ENCODE measurements around the gene MFN2. TPM values are rescaled to one million over a fixed set of nuclear protein-coding genes. Genes with fewer than 3 reads are reported as not detected.

Gene MFN2
- total RNA-seq, 1 donor from 2014 or later: 29.6 TPM

DNA sequence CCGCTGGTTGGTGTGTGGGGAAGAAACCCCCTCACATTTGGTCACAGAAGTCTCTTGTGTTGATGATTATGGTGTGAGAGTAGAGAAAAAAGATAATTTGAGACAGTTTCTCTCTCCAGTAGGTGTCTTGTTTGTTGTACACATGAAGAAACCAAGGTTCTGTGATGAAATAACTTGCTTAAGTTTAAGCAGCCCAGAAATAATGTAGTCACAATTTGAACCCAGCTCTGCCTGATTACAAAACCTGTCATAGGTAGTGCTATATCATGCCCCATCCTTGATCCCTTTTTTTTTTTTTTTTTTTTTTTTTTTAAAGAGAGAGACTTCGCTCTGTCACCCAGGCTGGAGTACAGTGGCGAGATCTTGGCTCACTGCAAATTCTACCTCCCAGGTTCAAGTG lies 4.9 kb downstream of the MFN2 start:
- Histone ChIP-seq H3F3A (ENCODE audit: low read depth) (no peaks in the 10 kb centered on the region), H3K27me3 (no peaks in the 10 kb centered on the region), H3K9ac (no peak overlapping the region), H2AFZ (replicated peaks) (no peak overlapping the region), H3K4me1 (peaks cover 4% of the 10 kb centered on the region), H3K27ac (no peak overlapping the region), H3K9me3 (ENCODE audit: low read depth) (no peaks in the 10 kb centered on the region), H4K20me1 (ENCODE audit: low read depth) (peaks cover 11% of the 10 kb centered on the region), H3K79me2 (ENCODE audit: low read depth) (peaks cover 69% of the 10 kb centered on the region), H3K4me2 (no peak overlapping the region), H3K36me3 (no peaks in the 10 kb centered on the region), H3K4me3 (no peak overlapping the region)
- no peak overlapping the region for H3K4me3 Mint-ChIP-seq
- no peak overlapping the region for H3K27ac Mint-ChIP-seq
- peaks cover 18% of the 10 kb centered on the region for H3K4me1 Mint-ChIP-seq
- no peak for DNase-seq (ENCODE audit: low spot score)
- TF ChIP-seq, protein P1, sequence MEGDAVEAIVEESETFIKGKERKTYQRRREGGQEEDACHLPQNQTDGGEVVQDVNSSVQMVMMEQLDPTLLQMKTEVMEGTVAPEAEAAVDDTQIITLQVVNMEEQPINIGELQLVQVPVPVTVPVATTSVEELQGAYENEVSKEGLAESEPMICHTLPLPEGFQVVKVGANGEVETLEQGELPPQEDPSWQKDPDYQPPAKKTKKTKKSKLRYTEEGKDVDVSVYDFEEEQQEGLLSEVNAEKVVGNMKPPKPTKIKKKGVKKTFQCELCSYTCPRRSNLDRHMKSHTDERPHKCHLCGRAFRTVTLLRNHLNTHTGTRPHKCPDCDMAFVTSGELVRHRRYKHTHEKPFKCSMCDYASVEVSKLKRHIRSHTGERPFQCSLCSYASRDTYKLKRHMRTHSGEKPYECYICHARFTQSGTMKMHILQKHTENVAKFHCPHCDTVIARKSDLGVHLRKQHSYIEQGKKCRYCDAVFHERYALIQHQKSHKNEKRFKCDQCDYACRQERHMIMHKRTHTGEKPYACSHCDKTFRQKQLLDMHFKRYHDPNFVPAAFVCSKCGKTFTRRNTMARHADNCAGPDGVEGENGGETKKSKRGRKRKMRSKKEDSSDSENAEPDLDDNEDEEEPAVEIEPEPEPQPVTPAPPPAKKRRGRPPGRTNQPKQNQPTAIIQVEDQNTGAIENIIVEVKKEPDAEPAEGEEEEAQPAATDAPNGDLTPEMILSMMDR (IDR thresholded peaks at IDR 0.05): no peak
- TF ChIP-seq EZH2 (IDR thresholded peaks at IDR 0.05) (no peak), EZH2phosphoT487 (IDR thresholded peaks at IDR 0.05) (no peak)
- H3K9me3 Mint-ChIP-seq: no peaks in the 10 kb centered on the region
- peaks cover 6% of the 10 kb centered on the region for H3K27me3 Mint-ChIP-seq (ENCODE audit: insufficient read depth, low read depth)
- H3K36me3 Mint-ChIP-seq: peaks cover 17% of the 10 kb centered on the region

DNA sequence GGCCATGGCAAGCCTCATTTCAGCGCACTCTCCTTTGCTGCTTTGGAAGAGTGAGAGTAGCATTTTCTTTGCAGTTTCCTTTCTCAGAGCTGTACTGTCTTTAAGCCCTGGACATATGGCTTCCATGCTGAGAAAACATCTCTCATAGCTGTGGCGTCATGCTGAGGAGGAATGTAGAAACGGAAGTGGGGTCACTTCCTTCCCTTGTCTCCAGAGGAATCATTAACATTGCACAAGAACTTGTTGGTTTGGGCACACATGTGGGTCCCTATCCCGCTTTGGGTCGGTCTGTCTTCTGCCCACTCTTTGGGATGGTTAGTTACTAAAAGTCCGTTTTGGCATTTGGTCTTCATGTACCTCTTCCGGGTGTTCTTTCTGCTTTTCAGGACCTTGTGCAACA lies 5.6 kb downstream of the MFN2 start:
- Mint-ChIP-seq H3K27ac (no peak overlapping the region), H3K36me3 (peaks cover 22% of the 10 kb centered on the region), H3K4me3 (no peak overlapping the region), H3K27me3 (ENCODE audit: insufficient read depth, low read depth) (peaks cover 6% of the 10 kb centered on the region), H3K4me1 (peaks cover 18% of the 10 kb centered on the region), H3K9me3 (no peaks in the 10 kb centered on the region)
- peaks cover 66% of the 10 kb centered on the region for H3K79me2 ChIP-seq (ENCODE audit: low read depth)
- TF ChIP-seq, protein P1 (IDR thresholded peaks at IDR 0.05): no peak
- no peak for TF ChIP-seq EZH2phosphoT487 (IDR thresholded peaks at IDR 0.05)
- no peak for TF ChIP-seq EZH2 (IDR thresholded peaks at IDR 0.05)
- H3F3A ChIP-seq (ENCODE audit: low read depth): no peaks in the 10 kb centered on the region
- H3K27me3 ChIP-seq: no peaks in the 10 kb centered on the region
- no peak overlapping the region for H3K4me2 ChIP-seq
- no peak overlapping the region for H3K4me3 ChIP-seq
- H3K9me3 ChIP-seq (ENCODE audit: low read depth): no peaks in the 10 kb centered on the region
- no peak overlapping the region for H2AFZ ChIP-seq (replicated peaks)
- H3K27ac ChIP-seq: no peak overlapping the region
- peaks cover 4% of the 10 kb centered on the region for H3K4me1 ChIP-seq
- H3K9ac ChIP-seq: no peak overlapping the region
- peaks cover 11% of the 10 kb centered on the region for H4K20me1 ChIP-seq (ENCODE audit: low read depth)
- DNase-seq (ENCODE audit: low spot score): no peak
- no peaks in the 10 kb centered on the region for H3K36me3 ChIP-seq

DNA sequence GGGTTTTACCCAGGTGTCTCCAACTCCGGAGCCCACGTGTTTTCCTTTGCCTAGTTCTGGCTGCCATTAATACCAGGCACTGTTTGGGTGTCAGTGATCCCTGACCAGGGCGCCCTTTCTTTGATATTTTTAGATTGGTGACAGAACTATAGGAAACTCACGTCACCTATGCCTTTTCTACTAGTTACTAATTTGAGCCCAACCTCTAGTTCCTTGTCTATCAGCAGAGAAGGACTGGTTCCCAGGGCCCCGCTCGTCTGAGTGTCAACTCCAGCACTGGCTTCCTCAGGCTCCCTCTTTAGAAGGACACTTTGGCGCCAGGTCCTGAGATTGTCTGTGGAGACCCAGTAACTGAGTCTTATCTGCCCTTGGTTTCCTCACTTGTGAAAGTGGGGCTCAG lies 9.4 kb downstream of the MFN2 start:
- Mint-ChIP-seq H3K4me3 (no peak overlapping the region), H3K4me1 (peaks cover 3% of the 10 kb centered on the region), H3K9me3 (no peaks in the 10 kb centered on the region), H3K27ac (no peak overlapping the region), H3K27me3 (ENCODE audit: insufficient read depth, low read depth) (peaks cover 2% of the 10 kb centered on the region), H3K36me3 (peaks cover 24% of the 10 kb centered on the region)
- Histone ChIP-seq H3K27ac (no peak overlapping the region), H3K4me3 (no peak overlapping the region), H3K27me3 (no peaks in the 10 kb centered on the region), H3K4me1 (no peaks in the 10 kb centered on the region), H4K20me1 (ENCODE audit: low read depth) (no peaks in the 10 kb centered on the region), H3F3A (ENCODE audit: low read depth) (no peaks in the 10 kb centered on the region), H3K36me3 (peaks cover 3% of the 10 kb centered on the region), H3K9me3 (ENCODE audit: low read depth) (no peaks in the 10 kb centered on the region), H3K9ac (no peak overlapping the region), H3K79me2 (ENCODE audit: low read depth) (peaks cover 27% of the 10 kb centered on the region), H2AFZ (replicated peaks) (no peak overlapping the region), H3K4me2 (no peak overlapping the region)
- TF ChIP-seq EZH2phosphoT487 (IDR thresholded peaks at IDR 0.05): no peak
- no peak for TF ChIP-seq EZH2 (IDR thresholded peaks at IDR 0.05)
- no peak for DNase-seq (ENCODE audit: low spot score)

DNA sequence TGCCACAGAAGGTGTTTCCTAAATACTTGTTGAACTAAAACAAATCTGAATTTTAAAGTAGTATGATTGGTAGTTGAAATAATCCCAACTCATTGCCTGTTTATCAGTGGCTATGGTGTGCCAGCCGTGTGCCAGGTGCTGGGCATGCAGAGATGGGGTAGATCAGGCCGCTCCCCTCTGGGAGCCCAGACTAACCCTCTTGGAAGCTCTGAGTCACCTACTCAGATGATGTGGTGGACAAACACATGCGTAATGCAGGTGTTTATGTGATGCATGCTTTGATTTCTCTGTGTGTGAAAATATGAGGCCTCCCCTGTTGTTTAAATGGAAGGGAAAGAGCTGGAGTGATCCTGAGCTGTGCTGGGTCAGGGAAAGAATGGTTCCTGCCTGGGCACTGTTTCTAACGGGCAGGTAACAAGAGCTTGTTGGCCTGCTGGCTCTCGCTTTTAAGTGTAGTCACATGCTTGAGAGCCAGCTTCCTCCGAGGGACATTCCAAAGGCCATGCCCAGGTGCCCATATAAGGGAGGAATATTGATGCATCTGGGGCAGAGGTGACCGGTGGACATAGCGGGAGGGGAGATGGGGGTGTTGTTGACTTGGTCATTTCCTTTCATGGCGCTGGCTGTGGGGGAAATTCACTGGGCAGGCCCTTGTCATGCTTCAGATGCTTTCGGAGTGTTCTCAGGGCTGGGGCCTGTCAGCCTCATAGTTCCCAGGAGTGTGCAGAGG lies 10.2 kb downstream of the MFN2 start:
- H3K27ac ChIP-seq: no peak overlapping the region
- no peaks in the 10 kb centered on the region for H3K9me3 ChIP-seq (ENCODE audit: low read depth)
- no peak overlapping the region for H3K27ac Mint-ChIP-seq
- peaks cover 23% of the 10 kb centered on the region for H3K79me2 ChIP-seq (ENCODE audit: low read depth)
- peaks cover 2% of the 10 kb centered on the region for H3K27me3 Mint-ChIP-seq (ENCODE audit: insufficient read depth, low read depth)
- no peak overlapping the region for H3K4me2 ChIP-seq
- no peak overlapping the region for H3K4me3 ChIP-seq
- H3K4me3 Mint-ChIP-seq: no peak overlapping the region
- DNase-seq (ENCODE audit: low spot score): no peak
- H3K36me3 ChIP-seq: peaks cover 3% of the 10 kb centered on the region
- peaks cover 3% of the 10 kb centered on the region for H3K4me1 Mint-ChIP-seq
- no peaks in the 10 kb centered on the region for H4K20me1 ChIP-seq (ENCODE audit: low read depth)
- no peak overlapping the region for H2AFZ ChIP-seq (replicated peaks)
- H3K9ac ChIP-seq: no peak overlapping the region
- peaks cover 26% of the 10 kb centered on the region for H3K36me3 Mint-ChIP-seq
- no peaks in the 10 kb centered on the region for H3K9me3 Mint-ChIP-seq
- H3K27me3 ChIP-seq: no peaks in the 10 kb centered on the region
- TF ChIP-seq, protein P1 (IDR thresholded peaks at IDR 0.05): no peak
- no peak for TF ChIP-seq EZH2phosphoT487 (IDR thresholded peaks at IDR 0.05)
- TF ChIP-seq EZH2 (IDR thresholded peaks at IDR 0.05): no peak
- no peaks in the 10 kb centered on the region for H3F3A ChIP-seq (ENCODE audit: low read depth)
- H3K4me1 ChIP-seq: no peaks in the 10 kb centered on the region
